Stomach (tissue), 4 donors: ENCODE results near the gene DDX43.

Experiments
- CTCF ChIP-seq, 7 experiments: fragments of 450-650 bp in 4 of 7; fragments of 200-600 bp in 3 of 7; sonication (generic) in 3 of 7; IDR thresholded peaks; one replicate each; pipeline ENCODE4 v1.5.1; 2016 to 2019; ENCODE audit warnings: antibody characterized with exemption in 7 of 7, control low read depth in 2 of 7, mild to moderate bottlenecking in 1 of 7
- POLR2A ChIP-seq, 4 donors: fragments of 450-650 bp; IDR thresholded peaks; one replicate each; pipeline ENCODE4 v1.6.1; 2016; ENCODE audit warnings: antibody characterized with exemption in 4 of 4, control low read depth in 2 of 4, mild to moderate bottlenecking in 1 of 4, moderate library complexity in 1 of 4

DNA sequence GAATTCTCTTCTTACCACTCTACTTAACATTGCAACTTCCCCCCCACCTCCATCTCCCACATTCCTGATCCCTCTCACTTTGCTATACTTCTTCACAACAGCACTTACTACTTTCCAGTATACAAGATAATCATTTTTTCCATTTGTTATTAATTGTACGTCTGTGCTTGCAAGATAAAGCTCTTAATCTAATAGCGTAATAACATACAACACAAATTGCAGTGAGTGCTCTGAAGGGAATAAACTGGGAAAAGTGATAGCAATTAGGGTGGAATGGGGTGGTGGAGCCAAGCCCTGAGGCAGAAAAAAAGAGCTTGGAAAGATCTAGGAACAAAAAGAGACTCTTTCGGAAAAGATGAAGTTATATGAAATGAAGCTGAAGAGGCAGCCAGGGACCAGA is 48.9 kb downstream of the DDX43 start:
- TF ChIP-seq CTCF (IDR thresholded peaks at IDR 0.05) (no peak), POLR2A (IDR thresholded peaks at IDR 0.05) (no peak)
